Measurements from ENCODE around the gene ROM1.
"Not testable (repeated sequence)": the region's sequence is repeated elsewhere in the genome, so short reads cannot be mapped to it uniquely, and the experiment has no call there.

DNA sequence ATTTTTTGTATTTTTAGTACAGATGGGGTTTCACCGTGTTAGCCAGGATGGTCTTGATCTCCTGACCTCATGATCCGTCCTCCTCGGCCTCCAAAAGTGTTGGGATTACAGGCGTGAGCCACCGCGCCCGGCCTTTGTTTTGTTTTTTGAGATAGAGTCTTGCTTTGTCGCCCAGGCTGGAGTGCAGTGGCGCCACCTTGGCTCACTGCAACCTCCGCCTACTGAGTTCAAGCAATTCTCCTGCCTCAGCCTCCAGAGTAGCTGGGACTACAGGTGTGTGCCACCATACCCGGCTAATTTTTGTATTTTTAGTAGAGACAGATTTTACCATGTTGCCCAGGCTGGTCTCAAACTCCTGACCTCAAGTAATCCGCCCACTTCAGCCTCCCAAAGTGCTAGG lies 37.2 kb downstream of the ROM1 start:
- TF ChIP-seq, protein P1, sequence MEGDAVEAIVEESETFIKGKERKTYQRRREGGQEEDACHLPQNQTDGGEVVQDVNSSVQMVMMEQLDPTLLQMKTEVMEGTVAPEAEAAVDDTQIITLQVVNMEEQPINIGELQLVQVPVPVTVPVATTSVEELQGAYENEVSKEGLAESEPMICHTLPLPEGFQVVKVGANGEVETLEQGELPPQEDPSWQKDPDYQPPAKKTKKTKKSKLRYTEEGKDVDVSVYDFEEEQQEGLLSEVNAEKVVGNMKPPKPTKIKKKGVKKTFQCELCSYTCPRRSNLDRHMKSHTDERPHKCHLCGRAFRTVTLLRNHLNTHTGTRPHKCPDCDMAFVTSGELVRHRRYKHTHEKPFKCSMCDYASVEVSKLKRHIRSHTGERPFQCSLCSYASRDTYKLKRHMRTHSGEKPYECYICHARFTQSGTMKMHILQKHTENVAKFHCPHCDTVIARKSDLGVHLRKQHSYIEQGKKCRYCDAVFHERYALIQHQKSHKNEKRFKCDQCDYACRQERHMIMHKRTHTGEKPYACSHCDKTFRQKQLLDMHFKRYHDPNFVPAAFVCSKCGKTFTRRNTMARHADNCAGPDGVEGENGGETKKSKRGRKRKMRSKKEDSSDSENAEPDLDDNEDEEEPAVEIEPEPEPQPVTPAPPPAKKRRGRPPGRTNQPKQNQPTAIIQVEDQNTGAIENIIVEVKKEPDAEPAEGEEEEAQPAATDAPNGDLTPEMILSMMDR (IDR thresholded peaks at IDR 0.05; ENCODE audit: low read length): not testable (repeated sequence)
- not testable (repeated sequence) for TF ChIP-seq EZH2 (IDR thresholded peaks at IDR 0.05; ENCODE audit: borderline replicate concordance, low read length)
